WTC11 (cell line): ENCODE results near the gene CSNK2A1. TPM values are rescaled to one million over a fixed set of nuclear protein-coding genes. Genes with fewer than 3 reads are reported as not detected.

Source experiments
- ATAC-seq: fragments of 200-7000 bp; cut with Tn5 transposase; 2 replicates; pipeline ENCODE4 v1.10.0; 2021; ENCODE audit warnings: mild to moderate bottlenecking, moderate library complexity
- CTCF ChIA-PET: fragments of 300-600 bp; sonication (Branson Sonifier 250); formaldehyde crosslinking; loops from one replicate; lab custom pipeline; 2021; ENCODE audit warnings: antibody characterized with exemption; lab: Charles Lee
- POLR2A ChIA-PET: fragments of 350-600 bp; sonication (Branson Sonifier 250); formaldehyde crosslinking; loops from one replicate; lab custom pipeline; 2021; ENCODE audit warnings: antibody characterized with exemption; lab: Charles Lee
- DNase-seq: peaks from one replicate; pipeline ENCODE4 v3.0.0; 2021; ENCODE audit warnings: low spot score
- H3K27ac Mint-ChIP-seq: 2 replicates; pipeline ENCODE4 v1.8.0; 2021; ENCODE audit warnings: mixed read lengths
- H3K27me3 Mint-ChIP-seq: 2 replicates; pipeline ENCODE4 v1.8.0; 2021; ENCODE audit warnings: low read depth, mild to moderate bottlenecking, moderate library complexity, mixed read lengths
- H3K36me3 Mint-ChIP-seq: 2 replicates; pipeline ENCODE4 v1.8.0; 2021; ENCODE audit warnings: mixed read lengths
- H3K4me1 Mint-ChIP-seq: 2 replicates; pipeline ENCODE4 v1.8.0; 2022; ENCODE audit warnings: mixed read lengths
- H3K4me3 Mint-ChIP-seq: 2 replicates; pipeline ENCODE4 v1.8.0; 2021; ENCODE audit warnings: mild to moderate bottlenecking, moderate library complexity, mixed read lengths
- H3K9me3 Mint-ChIP-seq: 2 replicates; pipeline ENCODE4 v1.8.0; 2021; ENCODE audit warnings: mixed read lengths
- ATF1 ChIP-seq: sonication (generic); formaldehyde crosslinking; IDR thresholded peaks from 2 replicates; pipeline ENCODE4 v1.8.1; 2023; ENCODE audit warnings: mild to moderate bottlenecking, moderate library complexity, missing genetic modification reagents
- CREM ChIP-seq: sonication (generic); formaldehyde crosslinking; IDR thresholded peaks from 2 replicates; pipeline ENCODE4 v1.8.1; 2022; ENCODE audit warnings: mild to moderate bottlenecking, missing genetic modification reagents, moderate library complexity
- FOXP1 ChIP-seq: sonication (generic); formaldehyde crosslinking; IDR thresholded peaks from 2 replicates; pipeline ENCODE4 v1.8.0; 2022; ENCODE audit warnings: missing genetic modification reagents, mild to moderate bottlenecking, moderate library complexity, borderline replicate concordance
- GABPB1 ChIP-seq: sonication (generic); formaldehyde crosslinking; IDR thresholded peaks from 2 replicates; pipeline ENCODE4 v1.8.1; 2023; ENCODE audit warnings: mild to moderate bottlenecking, missing genetic modification reagents
- MXD4 ChIP-seq: fragments of 250-450 bp; sonication (Bioruptor Pico); IDR thresholded peaks from 2 replicates; pipeline ENCODE4 v1.8.0; 2021; ENCODE audit warnings: mild to moderate bottlenecking, moderate library complexity, borderline replicate concordance
- NR3C1 ChIP-seq: sonication (generic); formaldehyde crosslinking; conservative IDR thresholded peaks from 2 replicates; pipeline ENCODE4 v1.8.1; 2023; ENCODE audit warnings: low read depth, mild to moderate bottlenecking, missing genetic modification reagents
- SMAD4 ChIP-seq: sonication (generic); formaldehyde crosslinking; IDR thresholded peaks from 2 replicates; pipeline ENCODE4 v1.8.0; 2022; ENCODE audit warnings: mild to moderate bottlenecking, missing genetic modification reagents
- SOX15 ChIP-seq: fragments of 250-450 bp; sonication (Bioruptor Pico); IDR thresholded peaks from 2 replicates; pipeline ENCODE4 v1.9.0; 2021; ENCODE audit warnings: mild to moderate bottlenecking
- TEAD1 ChIP-seq: sonication (generic); formaldehyde crosslinking; IDR thresholded peaks from 2 replicates; pipeline ENCODE4 v1.8.0; 2022; ENCODE audit warnings: mild to moderate bottlenecking, missing genetic modification reagents
- TP53 ChIP-seq: sonication (generic); formaldehyde crosslinking; IDR thresholded peaks from 2 replicates; pipeline ENCODE4 v1.8.1; 2023; ENCODE audit warnings: mild to moderate bottlenecking, missing genetic modification reagents
- ZBTB21 ChIP-seq: sonication (generic); formaldehyde crosslinking; IDR thresholded peaks from 2 replicates; pipeline ENCODE4 v1.8.1; 2023; ENCODE audit warnings: mild to moderate bottlenecking, missing genetic modification reagents, borderline replicate concordance
- ZNF232 ChIP-seq: sonication (generic); formaldehyde crosslinking; IDR thresholded peaks from 2 replicates; pipeline ENCODE4 v1.8.0; 2022; ENCODE audit warnings: mild to moderate bottlenecking, missing genetic modification reagents
- ZNF317 ChIP-seq: sonication (generic); formaldehyde crosslinking; IDR thresholded peaks from 2 replicates; pipeline ENCODE4 v1.8.1; 2023; ENCODE audit warnings: low read depth, mild to moderate bottlenecking, moderate library complexity, missing genetic modification reagents, borderline replicate concordance
- ZNF416 ChIP-seq: fragments of 250-450 bp; sonication (Bioruptor Pico); IDR thresholded peaks from 2 replicates; pipeline ENCODE4 v1.9.0; 2021; ENCODE audit warnings: mild to moderate bottlenecking, inconsistent platforms
- total RNA-seq: library from RNA; stranded (reverse); gene quantifications from 3 replicates; pipeline ENCODE4 v1.2.3, GENCODE V29; 2021
- TF ChIP-seq, protein P1 (sequence below): sonication (generic); formaldehyde crosslinking; IDR thresholded peaks from 2 replicates; pipeline ENCODE4 v1.8.1; 2022; ENCODE audit warnings: missing genetic modification reagents, borderline replicate concordance
- TF ChIP-seq, protein P2 (sequence below): sonication (generic); formaldehyde crosslinking; IDR thresholded peaks from 2 replicates; pipeline ENCODE4 v1.8.0; 2023; ENCODE audit warnings: missing genetic modification reagents
- TF ChIP-seq, protein P3 (sequence below): sonication (generic); formaldehyde crosslinking; IDR thresholded peaks from 2 replicates; pipeline ENCODE4 v1.8.1; 2023; ENCODE audit warnings: mild to moderate bottlenecking, moderate library complexity, missing genetic modification reagents
- TF ChIP-seq, protein P4 (sequence below): sonication (generic); formaldehyde crosslinking; IDR thresholded peaks from 2 replicates; pipeline ENCODE4 v1.8.0; 2022; ENCODE audit warnings: mild to moderate bottlenecking, missing genetic modification reagents
- TF ChIP-seq, protein P5 (sequence below): sonication (generic); formaldehyde crosslinking; IDR thresholded peaks from 2 replicates; pipeline ENCODE4 v1.8.1; 2023; ENCODE audit warnings: mild to moderate bottlenecking, missing genetic modification reagents
- TF ChIP-seq, protein P6 (sequence below): fragments of 200-600 bp; IDR thresholded peaks from 2 replicates; pipeline ENCODE4 v1.8.0; 2022; ENCODE audit warnings: antibody characterized with exemption
- TF ChIP-seq, protein P7 (sequence below): fragments of 250-450 bp; sonication (Bioruptor Pico); IDR thresholded peaks from 2 replicates; pipeline ENCODE4 v2.1.2; 2022; ENCODE audit warnings: mild to moderate bottlenecking, moderate library complexity
- TF ChIP-seq, protein P8 (sequence below): sonication (generic); formaldehyde crosslinking; IDR thresholded peaks from 2 replicates; pipeline ENCODE4 v1.8.1; 2022; ENCODE audit warnings: mild to moderate bottlenecking, moderate library complexity, missing genetic modification reagents
- TF ChIP-seq, protein P9 (sequence below): sonication (generic); formaldehyde crosslinking; IDR thresholded peaks from 2 replicates; pipeline ENCODE4 v1.8.1; 2023; ENCODE audit warnings: mild to moderate bottlenecking, missing genetic modification reagents

The CSNK2A1 gene
- total RNA-seq, 1 experiment from 2014 or later = 235 TPM

DNA sequence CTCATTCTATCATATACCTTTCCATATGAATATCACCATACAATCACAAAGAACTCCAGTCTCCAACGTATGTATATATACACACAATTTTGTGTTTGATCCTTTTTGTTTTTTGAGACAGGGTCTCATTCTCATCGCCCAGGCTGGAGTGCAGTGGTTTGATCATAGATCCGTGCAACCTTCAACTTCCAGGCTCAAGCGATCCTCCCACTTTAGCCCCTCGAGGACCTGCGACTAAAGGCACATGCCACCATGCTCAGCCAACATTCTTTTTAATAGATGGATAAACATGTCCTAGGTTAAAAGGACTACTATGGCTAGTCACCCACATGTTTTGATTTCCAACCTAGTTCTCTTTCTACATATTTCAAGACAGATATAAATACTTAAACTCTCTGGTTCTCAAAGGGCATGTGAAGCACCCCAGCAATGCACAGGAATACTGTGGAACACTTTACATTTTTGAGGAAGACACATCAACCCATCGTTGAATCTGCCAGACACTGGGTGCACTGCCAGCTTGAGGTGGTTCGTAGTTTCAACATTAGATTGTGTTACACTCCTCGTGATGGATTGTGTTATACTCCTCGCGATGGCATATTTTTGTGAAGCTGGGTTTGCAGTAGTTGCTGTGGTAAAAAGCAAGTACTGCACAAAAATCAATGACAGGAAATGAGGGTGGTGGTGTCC lies 40.4 kb downstream of the CSNK2A1 start:
- H3K4me1 Mint-ChIP-seq = no peaks in the 10 kb centered on the region
- CTCF ChIA-PET = interaction anchor here (0.9 kb wide), 1 partner anchor 142 kb away, joined by 3 read pairs; no protein-coding TSS in a partner anchor
- no peaks in the 10 kb centered on the region for H3K9me3 Mint-ChIP-seq
- peak overlapping the region; percentile 29; the same call in 1 of the 2 replicates for H3K27ac Mint-ChIP-seq
- no peak for DNase-seq
- H3K4me3 Mint-ChIP-seq = no peak overlapping the region
- peaks cover 73% of the 10 kb centered on the region for H3K36me3 Mint-ChIP-seq
- TF ChIP-seq, protein P1, sequence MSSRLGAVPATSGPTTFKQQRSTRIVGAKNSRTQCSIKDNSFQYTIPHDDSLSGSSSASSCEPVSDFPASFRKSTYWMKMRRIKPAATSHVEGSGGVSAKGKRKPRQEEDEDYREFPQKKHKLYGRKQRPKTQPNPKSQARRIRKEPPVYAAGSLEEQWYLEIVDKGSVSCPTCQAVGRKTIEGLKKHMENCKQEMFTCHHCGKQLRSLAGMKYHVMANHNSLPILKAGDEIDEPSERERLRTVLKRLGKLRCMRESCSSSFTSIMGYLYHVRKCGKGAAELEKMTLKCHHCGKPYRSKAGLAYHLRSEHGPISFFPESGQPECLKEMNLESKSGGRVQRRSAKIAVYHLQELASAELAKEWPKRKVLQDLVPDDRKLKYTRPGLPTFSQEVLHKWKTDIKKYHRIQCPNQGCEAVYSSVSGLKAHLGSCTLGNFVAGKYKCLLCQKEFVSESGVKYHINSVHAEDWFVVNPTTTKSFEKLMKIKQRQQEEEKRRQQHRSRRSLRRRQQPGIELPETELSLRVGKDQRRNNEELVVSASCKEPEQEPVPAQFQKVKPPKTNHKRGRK = no peak
- no peak for TF ChIP-seq FOXP1 (CRISPR knock-in tag)
- TF ChIP-seq ZNF232 (CRISPR knock-in tag) = no peak
- no peak for TF ChIP-seq NR3C1
- no peak for TF ChIP-seq ATF1 (CRISPR knock-in tag)
- no peak for TF ChIP-seq ZNF317
- TF ChIP-seq, protein P2, sequence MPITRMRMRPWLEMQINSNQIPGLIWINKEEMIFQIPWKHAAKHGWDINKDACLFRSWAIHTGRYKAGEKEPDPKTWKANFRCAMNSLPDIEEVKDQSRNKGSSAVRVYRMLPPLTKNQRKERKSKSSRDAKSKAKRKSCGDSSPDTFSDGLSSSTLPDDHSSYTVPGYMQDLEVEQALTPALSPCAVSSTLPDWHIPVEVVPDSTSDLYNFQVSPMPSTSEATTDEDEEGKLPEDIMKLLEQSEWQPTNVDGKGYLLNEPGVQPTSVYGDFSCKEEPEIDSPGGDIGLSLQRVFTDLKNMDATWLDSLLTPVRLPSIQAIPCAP (CRISPR knock-in tag) = no peak
- TF ChIP-seq ZBTB21 = no peak
- no peak for TF ChIP-seq GABPB1
- TF ChIP-seq SMAD4 (CRISPR knock-in tag) = no peak
- TF ChIP-seq SOX15 (CRISPR knock-in tag) = no peak
- TF ChIP-seq, protein P3, sequence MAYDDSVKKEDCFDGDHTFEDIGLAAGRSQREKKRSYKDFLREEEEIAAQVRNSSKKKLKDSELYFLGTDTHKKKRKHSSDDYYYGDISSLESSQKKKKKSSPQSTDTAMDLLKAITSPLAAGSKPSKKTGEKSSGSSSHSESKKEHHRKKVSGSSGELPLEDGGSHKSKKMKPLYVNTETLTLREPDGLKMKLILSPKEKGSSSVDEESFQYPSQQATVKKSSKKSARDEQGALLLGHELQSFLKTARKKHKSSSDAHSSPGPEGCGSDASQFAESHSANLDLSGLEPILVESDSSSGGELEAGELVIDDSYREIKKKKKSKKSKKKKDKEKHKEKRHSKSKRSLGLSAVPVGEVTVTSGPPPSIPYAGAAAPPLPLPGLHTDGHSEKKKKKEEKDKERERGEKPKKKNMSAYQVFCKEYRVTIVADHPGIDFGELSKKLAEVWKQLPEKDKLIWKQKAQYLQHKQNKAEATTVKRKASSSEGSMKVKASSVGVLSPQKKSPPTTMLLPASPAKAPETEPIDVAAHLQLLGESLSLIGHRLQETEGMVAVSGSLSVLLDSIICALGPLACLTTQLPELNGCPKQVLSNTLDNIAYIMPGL (CRISPR knock-in tag) = no peak
- TF ChIP-seq MXD4 (CRISPR knock-in tag) = no peak
- ATAC-seq = no peak
- POLR2A ChIA-PET = no interaction called here
- H3K27me3 Mint-ChIP-seq = no peaks in the 10 kb centered on the region

DNA sequence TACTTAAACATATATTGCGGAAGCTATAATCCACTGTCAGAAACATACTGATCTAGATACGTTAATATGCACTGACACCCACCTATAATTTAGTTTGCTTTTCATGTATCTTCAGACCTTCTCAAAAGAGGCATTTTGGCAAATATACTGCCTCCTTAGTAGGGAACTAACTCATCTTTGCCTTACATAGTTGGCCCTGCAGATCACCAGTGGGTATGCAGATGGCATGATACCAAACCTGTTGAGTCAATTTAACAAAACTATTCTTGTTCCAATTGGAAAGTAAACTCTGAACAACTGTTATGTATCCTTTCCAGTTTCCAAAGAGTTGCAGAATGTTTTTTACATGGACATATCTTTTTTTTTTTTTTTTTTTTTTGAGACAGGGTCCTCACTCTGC lies 45.6 kb downstream of the CSNK2A1 start:
- ChIA-PET CTCF (no interaction called here), POLR2A (no interaction called here)
- Mint-ChIP-seq H3K9me3 (no peaks in the 10 kb centered on the region), H3K27ac (no peak overlapping the region), H3K27me3 (no peaks in the 10 kb centered on the region), H3K4me3 (no peak overlapping the region), H3K36me3 (peaks cover 70% of the 10 kb centered on the region), H3K4me1 (no peaks in the 10 kb centered on the region)
- DNase-seq = no peak
- ATAC-seq = no peak
- no peak for TF ChIP-seq TEAD1 (CRISPR knock-in tag)
- TF ChIP-seq ZNF416 (CRISPR knock-in tag) = no peak
- TF ChIP-seq, protein P4, sequence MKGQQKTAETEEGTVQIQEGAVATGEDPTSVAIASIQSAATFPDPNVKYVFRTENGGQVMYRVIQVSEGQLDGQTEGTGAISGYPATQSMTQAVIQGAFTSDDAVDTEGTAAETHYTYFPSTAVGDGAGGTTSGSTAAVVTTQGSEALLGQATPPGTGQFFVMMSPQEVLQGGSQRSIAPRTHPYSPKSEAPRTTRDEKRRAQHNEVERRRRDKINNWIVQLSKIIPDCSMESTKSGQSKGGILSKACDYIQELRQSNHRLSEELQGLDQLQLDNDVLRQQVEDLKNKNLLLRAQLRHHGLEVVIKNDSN (CRISPR knock-in tag) = no peak
- TF ChIP-seq, protein P5, sequence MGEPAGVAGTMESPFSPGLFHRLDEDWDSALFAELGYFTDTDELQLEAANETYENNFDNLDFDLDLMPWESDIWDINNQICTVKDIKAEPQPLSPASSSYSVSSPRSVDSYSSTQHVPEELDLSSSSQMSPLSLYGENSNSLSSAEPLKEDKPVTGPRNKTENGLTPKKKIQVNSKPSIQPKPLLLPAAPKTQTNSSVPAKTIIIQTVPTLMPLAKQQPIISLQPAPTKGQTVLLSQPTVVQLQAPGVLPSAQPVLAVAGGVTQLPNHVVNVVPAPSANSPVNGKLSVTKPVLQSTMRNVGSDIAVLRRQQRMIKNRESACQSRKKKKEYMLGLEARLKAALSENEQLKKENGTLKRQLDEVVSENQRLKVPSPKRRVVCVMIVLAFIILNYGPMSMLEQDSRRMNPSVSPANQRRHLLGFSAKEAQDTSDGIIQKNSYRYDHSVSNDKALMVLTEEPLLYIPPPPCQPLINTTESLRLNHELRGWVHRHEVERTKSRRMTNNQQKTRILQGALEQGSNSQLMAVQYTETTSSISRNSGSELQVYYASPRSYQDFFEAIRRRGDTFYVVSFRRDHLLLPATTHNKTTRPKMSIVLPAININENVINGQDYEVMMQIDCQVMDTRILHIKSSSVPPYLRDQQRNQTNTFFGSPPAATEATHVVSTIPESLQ = no peak
- no peak for TF ChIP-seq TP53 (CRISPR knock-in tag)
- TF ChIP-seq CREM = no peak
- TF ChIP-seq, protein P6, sequence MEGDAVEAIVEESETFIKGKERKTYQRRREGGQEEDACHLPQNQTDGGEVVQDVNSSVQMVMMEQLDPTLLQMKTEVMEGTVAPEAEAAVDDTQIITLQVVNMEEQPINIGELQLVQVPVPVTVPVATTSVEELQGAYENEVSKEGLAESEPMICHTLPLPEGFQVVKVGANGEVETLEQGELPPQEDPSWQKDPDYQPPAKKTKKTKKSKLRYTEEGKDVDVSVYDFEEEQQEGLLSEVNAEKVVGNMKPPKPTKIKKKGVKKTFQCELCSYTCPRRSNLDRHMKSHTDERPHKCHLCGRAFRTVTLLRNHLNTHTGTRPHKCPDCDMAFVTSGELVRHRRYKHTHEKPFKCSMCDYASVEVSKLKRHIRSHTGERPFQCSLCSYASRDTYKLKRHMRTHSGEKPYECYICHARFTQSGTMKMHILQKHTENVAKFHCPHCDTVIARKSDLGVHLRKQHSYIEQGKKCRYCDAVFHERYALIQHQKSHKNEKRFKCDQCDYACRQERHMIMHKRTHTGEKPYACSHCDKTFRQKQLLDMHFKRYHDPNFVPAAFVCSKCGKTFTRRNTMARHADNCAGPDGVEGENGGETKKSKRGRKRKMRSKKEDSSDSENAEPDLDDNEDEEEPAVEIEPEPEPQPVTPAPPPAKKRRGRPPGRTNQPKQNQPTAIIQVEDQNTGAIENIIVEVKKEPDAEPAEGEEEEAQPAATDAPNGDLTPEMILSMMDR = no peak
- TF ChIP-seq, protein P7, sequence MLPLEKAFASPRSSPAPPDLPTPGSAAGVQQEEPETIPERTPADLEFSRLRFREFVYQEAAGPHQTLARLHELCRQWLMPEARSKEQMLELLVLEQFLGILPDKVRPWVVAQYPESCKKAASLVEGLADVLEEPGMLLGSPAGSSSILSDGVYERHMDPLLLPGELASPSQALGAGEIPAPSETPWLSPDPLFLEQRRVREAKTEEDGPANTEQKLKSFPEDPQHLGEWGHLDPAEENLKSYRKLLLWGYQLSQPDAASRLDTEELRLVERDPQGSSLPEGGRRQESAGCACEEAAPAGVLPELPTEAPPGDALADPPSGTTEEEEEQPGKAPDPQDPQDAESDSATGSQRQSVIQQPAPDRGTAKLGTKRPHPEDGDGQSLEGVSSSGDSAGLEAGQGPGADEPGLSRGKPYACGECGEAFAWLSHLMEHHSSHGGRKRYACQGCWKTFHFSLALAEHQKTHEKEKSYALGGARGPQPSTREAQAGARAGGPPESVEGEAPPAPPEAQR (CRISPR knock-in tag) = no peak
- TF ChIP-seq, protein P8, sequence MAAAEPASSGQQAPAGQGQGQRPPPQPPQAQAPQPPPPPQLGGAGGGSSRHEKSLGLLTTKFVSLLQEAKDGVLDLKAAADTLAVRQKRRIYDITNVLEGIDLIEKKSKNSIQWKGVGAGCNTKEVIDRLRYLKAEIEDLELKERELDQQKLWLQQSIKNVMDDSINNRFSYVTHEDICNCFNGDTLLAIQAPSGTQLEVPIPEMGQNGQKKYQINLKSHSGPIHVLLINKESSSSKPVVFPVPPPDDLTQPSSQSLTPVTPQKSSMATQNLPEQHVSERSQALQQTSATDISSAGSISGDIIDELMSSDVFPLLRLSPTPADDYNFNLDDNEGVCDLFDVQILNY (CRISPR knock-in tag) = no peak
- TF ChIP-seq, protein P9, sequence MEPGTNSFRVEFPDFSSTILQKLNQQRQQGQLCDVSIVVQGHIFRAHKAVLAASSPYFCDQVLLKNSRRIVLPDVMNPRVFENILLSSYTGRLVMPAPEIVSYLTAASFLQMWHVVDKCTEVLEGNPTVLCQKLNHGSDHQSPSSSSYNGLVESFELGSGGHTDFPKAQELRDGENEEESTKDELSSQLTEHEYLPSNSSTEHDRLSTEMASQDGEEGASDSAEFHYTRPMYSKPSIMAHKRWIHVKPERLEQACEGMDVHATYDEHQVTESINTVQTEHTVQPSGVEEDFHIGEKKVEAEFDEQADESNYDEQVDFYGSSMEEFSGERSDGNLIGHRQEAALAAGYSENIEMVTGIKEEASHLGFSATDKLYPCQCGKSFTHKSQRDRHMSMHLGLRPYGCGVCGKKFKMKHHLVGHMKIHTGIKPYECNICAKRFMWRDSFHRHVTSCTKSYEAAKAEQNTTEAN (CRISPR knock-in tag) = no peak
